ENCODE results near the gene ELFN1. TPM values are rescaled to one million over a fixed set of nuclear protein-coding genes. Genes with fewer than 3 reads are reported as not detected.
A peak's percentile ranks its signal among the peaks of the same experiment; 100 is the strongest.

Gene ELFN1
- total RNA-seq, 6 donors from 2014 or later: 0.11 to 3.0 (median 0.30) TPM; not detected in 1

DNA sequence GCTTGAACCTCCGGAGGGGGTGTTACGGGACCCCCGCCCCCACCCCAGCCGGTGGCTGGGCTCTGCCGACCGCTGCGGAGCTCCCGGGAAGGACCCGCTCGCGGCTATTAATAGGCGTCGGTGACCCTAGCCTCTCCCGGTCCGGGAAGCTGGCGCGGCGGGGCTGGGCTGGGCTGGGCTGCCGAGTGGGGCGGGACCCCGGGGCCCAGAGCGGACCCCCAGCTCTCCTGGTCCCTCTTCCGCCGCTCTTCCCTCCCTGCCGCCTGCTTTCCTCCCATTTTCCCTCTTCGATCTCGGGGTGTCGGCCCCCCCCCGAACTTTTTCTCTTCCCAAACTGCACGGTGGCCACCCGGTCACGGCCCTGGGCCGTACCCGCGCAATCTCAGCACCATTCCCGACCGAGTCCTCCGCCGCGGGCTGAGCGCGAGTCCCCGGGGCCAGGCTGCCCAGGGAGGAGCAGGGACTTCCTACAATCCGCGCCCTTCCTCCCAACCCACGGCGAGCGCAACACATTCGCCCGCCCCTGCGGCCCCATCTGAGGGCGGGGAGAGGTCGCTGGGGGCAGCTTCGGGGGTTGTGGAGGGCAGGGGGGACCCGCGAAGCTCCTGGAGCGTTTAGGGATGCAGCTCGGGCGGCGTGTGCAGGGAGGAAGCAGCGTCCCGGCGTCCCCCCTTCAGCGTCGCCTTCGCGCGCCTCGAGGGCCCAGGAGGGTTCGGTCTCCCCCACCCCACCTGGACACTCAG lies 3.1 kb upstream of the ELFN1 start:
- Histone ChIP-seq H3K36me3 (no peaks in the 10 kb centered on the region), H3K4me3 (peak overlapping the region in 3 of 4 donors; percentile 48 to 62 (median 50)), H3K9me3 (no peaks in the 10 kb centered on the region), H3K27ac (no peak overlapping the region), H3K27me3 (peaks cover 0 to 85% (median 53%) of the 10 kb centered on the region in 4 donors), H3K4me1 (peaks cover 44 to 73% (median 57%) of the 10 kb centered on the region in 4 donors)
- peak in 1 of 2 donors; percentile 28 for ATAC-seq (ENCODE audit: low FRiP score in 2 of 2)
- peak in 1 of 2 donors; percentile 85 for DNase-seq
- 2% methylated on average over 17 to 49 of the region's 70 CpGs for WGBS, 2 donors
- TF ChIP-seq, protein P1, sequence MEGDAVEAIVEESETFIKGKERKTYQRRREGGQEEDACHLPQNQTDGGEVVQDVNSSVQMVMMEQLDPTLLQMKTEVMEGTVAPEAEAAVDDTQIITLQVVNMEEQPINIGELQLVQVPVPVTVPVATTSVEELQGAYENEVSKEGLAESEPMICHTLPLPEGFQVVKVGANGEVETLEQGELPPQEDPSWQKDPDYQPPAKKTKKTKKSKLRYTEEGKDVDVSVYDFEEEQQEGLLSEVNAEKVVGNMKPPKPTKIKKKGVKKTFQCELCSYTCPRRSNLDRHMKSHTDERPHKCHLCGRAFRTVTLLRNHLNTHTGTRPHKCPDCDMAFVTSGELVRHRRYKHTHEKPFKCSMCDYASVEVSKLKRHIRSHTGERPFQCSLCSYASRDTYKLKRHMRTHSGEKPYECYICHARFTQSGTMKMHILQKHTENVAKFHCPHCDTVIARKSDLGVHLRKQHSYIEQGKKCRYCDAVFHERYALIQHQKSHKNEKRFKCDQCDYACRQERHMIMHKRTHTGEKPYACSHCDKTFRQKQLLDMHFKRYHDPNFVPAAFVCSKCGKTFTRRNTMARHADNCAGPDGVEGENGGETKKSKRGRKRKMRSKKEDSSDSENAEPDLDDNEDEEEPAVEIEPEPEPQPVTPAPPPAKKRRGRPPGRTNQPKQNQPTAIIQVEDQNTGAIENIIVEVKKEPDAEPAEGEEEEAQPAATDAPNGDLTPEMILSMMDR (IDR thresholded peaks at IDR 0.05): no peak
- TF ChIP-seq EP300 (IDR thresholded peaks at IDR 0.05) (no peak), POLR2A (IDR thresholded peaks at IDR 0.05) (no peak), POLR2AphosphoS5 (IDR thresholded peaks at IDR 0.05) (no peak)

DNA sequence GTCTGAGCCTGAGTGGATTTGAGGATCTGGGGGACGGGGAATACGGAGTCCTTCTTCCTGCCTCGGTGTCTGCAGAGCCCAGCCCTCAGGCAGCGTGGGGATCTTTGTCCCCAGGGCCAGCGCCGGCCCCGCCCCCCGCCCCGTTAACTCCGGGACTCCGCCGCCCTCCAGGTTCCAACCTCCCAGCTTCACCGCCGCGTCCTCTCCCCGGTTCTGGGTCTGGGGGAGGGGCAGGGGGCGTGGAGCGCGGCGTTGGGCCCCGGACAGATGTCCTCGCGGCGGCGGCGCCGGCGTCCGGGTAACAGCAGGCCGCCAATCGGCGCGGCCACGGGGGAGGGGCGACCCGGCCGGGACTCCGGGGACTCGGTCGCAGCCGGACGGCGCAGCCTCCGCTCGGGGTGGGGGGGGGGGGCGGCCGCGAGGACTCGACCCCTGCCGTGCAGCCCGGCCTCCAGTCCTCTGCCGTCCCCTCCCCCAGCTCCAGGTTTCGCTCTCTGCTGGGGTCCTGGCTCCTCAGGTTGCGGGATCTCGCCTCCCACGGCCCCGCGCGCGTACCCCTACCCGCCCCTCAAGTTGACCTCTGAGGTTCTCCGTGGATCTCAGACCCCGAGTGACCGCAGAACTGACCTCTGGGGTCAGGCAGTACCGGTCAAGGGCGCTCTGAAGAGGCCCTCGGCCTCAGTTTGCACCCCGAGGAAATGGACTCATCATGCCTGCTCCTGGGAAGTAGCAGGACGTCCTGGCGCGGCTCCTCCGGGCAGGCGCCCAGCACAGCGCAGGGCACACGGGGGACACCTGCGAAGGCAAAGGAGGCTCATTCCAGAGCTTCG lies 2.3 kb upstream of the ELFN1 start:
- no peak for TF ChIP-seq POLR2AphosphoS5 (IDR thresholded peaks at IDR 0.05)
- no peak for TF ChIP-seq EP300 (IDR thresholded peaks at IDR 0.05)
- TF ChIP-seq POLR2A (IDR thresholded peaks at IDR 0.05): no peak
- TF ChIP-seq, protein P1 (IDR thresholded peaks at IDR 0.05): no peak
- Histone ChIP-seq H3K9me3 (no peaks in the 10 kb centered on the region), H3K36me3 (no peaks in the 10 kb centered on the region), H3K4me3 (peak overlapping the region in 3 of 4 donors; percentile 48 to 62 (median 50)), H3K4me1 (peaks cover 44 to 73% (median 57%) of the 10 kb centered on the region in 4 donors), H3K27me3 (peaks cover 0 to 85% (median 54%) of the 10 kb centered on the region in 4 donors), H3K27ac (no peak overlapping the region)
- WGBS, 2 donors: 20% methylated on average over 24 of the region's 77 CpGs; no CpG with 5 or more reads in 1 of the 2 donors
- DNase-seq (peak in 1 of 2 donors; percentile 87), ATAC-seq (ENCODE audit: low FRiP score in 2 of 2) (no peak)

DNA sequence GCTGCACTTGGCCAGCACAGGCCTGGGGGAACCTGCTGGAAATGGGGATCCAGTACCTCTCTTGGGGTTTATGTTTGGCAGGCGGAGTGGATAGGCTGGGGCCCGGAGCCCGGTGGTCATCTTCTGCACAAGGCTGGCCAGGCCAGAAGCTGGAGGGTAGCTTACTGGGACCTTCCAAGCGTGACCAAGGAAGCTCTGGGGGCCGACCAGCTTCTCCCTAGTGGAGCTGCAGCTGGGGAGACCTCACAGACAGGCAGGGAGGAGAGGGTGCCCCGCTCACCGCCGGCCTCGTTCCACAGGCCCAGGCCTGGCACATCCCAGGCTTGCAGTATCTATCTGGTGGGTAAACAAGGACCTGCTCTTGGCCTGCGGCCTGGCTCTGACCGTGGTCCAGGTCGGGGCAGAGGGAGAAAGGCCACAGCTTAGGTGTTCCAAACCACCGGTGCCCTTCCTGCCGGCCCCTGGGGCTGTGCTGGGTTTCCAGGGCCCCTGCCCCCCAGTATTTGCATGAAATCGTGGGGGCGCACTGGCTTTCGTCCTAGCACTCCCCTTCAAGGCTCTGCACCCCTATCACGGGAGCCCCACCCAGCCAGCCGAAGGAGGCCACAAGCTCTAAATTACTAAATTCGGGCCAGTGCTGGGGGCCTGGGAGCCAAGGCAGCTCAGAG lies 1.5 kb upstream of the ELFN1 start:
- Histone ChIP-seq H3K4me1 (peaks cover 44 to 73% (median 57%) of the 10 kb centered on the region in 4 donors), H3K27me3 (peaks cover 0 to 84% (median 54%) of the 10 kb centered on the region in 4 donors), H3K9me3 (no peaks in the 10 kb centered on the region), H3K36me3 (no peaks in the 10 kb centered on the region), H3K27ac (no peak overlapping the region), H3K4me3 (no peak overlapping the region)
- WGBS, 2 donors: 34 to 45% methylated on average over 7 to 19 of the region's 20 CpGs
- TF ChIP-seq EP300 (IDR thresholded peaks at IDR 0.05) (no peak), POLR2A (IDR thresholded peaks at IDR 0.05) (no peak), POLR2AphosphoS5 (IDR thresholded peaks at IDR 0.05) (no peak)
- TF ChIP-seq, protein P1 (IDR thresholded peaks at IDR 0.05): no peak
- DNase-seq: peak in 1 of 2 donors; percentile 80
- ATAC-seq (ENCODE audit: low FRiP score in 2 of 2): no peak

DNA sequence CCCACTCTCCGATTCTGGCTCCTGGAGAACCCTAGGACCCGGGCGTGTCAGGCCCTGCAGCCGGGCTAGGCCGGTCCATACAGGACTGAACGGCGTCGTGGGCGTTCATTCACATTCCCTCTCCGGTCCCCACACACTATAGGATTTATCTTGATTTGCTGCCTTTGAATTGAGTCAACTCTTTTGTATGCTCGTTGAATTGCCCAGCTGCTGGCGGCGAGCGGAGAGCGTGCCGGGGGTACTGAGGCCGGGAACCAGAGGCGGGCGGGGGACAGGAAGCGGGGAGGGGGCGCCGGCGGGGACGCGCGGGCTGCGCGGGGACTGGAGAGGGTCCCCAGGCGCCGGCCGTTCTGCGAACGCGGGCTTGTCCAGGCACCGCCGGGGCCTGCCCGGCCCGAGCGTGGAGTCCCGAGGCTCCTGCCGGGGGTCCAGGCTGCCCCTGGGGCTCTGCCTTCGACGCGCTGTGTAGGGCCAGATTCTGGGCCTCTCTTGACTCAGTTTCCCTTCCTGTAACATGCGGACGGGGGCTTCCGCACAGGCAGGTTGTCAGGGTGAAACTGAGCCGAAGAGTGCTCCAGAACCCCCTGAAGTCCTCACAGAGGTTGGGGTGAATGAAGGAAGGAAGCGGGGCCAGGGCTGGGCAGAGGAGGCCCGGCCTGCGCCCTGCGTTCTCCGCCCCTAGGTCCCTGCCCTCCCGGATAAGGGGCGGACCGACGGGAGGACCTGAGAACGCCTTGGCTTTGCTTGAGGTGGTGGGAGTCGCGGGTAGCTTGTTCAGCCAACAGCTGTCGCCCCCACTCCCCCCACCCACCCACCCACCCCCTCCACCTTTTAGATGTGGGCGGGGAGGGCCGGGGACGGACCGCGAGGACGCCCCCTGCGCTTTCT lies 769 bp upstream of the ELFN1 start:
- H3K27me3 ChIP-seq: peaks cover 0 to 85% (median 53%) of the 10 kb centered on the region in 4 donors
- ATAC-seq (ENCODE audit: low FRiP score in 2 of 2): no peak
- no peak overlapping the region for H3K27ac ChIP-seq
- DNase-seq: peak in 1 of 2 donors; percentile 73
- peaks cover 44 to 67% (median 53%) of the 10 kb centered on the region in 4 donors for H3K4me1 ChIP-seq
- WGBS, 2 donors: 9% methylated on average over 23 to 49 of the region's 68 CpGs
- H3K9me3 ChIP-seq: no peaks in the 10 kb centered on the region
- H3K4me3 ChIP-seq: peak overlapping the region in 1 of 4 donors; percentile 36
- TF ChIP-seq EP300 (IDR thresholded peaks at IDR 0.05) (no peak), POLR2AphosphoS5 (IDR thresholded peaks at IDR 0.05) (no peak), POLR2A (IDR thresholded peaks at IDR 0.05) (no peak)
- TF ChIP-seq, protein P1 (IDR thresholded peaks at IDR 0.05): no peak
- no peaks in the 10 kb centered on the region for H3K36me3 ChIP-seq
